H1 (cell line): ENCODE measurements around the gene PGLYRP1.

Experiments
- CEBPB ChIP-seq: IDR thresholded peaks from 2 replicates; pipeline ENCODE4 v1.6.1; 2012; ENCODE audit warnings: low read depth, low read length
- CTCF ChIP-seq, 3 experiments: IDR thresholded peaks; 1 replicate in 2 of 3; 2 replicates in 1 of 3; pipeline versions ENCODE4 v1.5.1 to v1.6.1; 2011; ENCODE audit warnings: low read length in 3 of 3, mild to moderate bottlenecking in 3 of 3, inconsistent platforms in 2 of 3, low read depth in 1 of 3, moderate library complexity in 1 of 3; ENCODE audit not compliant: insufficient read depth in 1 of 3; ENCODE audit errors: control extremely low read depth in 1 of 3
- EZH2 ChIP-seq: fragments of 200-600 bp; sonication (generic); IDR thresholded peaks from 2 replicates; pipeline ENCODE4 v1.7.1; 2012; ENCODE audit warnings: low read depth, mild to moderate bottlenecking, moderate library complexity, low read length, inconsistent platforms; ENCODE audit not compliant: severe bottlenecking
- GABPA ChIP-seq: IDR thresholded peaks from 2 replicates; pipeline ENCODE4 v1.6.1; 2011; ENCODE audit warnings: mild to moderate bottlenecking, low read length, moderate library complexity, borderline replicate concordance; ENCODE audit not compliant: insufficient read depth
- JUN ChIP-seq: IDR thresholded peaks from 2 replicates; pipeline ENCODE4 v1.6.1; 2011; ENCODE audit warnings: low read depth, mild to moderate bottlenecking, improper control_type of control experiment, low read length
- POLR2AphosphoS5 ChIP-seq: IDR thresholded peaks from 2 replicates; pipeline ENCODE4 v1.6.1; 2011; ENCODE audit warnings: low read depth, low read length
- SIX5 ChIP-seq: IDR thresholded peaks from 2 replicates; pipeline ENCODE4 v1.6.1; 2011; ENCODE audit warnings: mild to moderate bottlenecking, low read depth, low read length
- TAF7 ChIP-seq: optimal IDR thresholded peaks from 2 replicates; pipeline ENCODE3; 2011; ENCODE audit warnings: low read depth, mild to moderate bottlenecking, inconsistent platforms, low read length, moderate library complexity, borderline replicate concordance

- TF ChIP-seq POLR2AphosphoS5: no peak
- no peak for TF ChIP-seq CTCF (IDR thresholded peaks at IDR 0.05; ENCODE audit: control extremely low read depth in 1 of 3, insufficient read depth in 1 of 3, low read depth in 1 of 3, low read length in 3 of 3)
- no peak for TF ChIP-seq SIX5
- no peak for TF ChIP-seq GABPA
- TF ChIP-seq CEBPB: no peak
- no peak for TF ChIP-seq TAF7
- TF ChIP-seq JUN: no peak
- TF ChIP-seq EZH2: no peak
Measured at GRCh38 chr19:45971260-45971902, 51.5 kb downstream of the PGLYRP1 start.
